SU-DHL-6 (cell line): ENCODE results near the gene IDH3G.

ENCODE experiments used
- CTCF ChIP-seq: fragments of 200-600 bp; sonication (generic); IDR thresholded peaks from one replicate; pipeline ENCODE4 v1.5.1; 2017; ENCODE audit warnings: antibody characterized with exemption, mild to moderate bottlenecking, low read length, moderate library complexity; ENCODE audit not compliant: insufficient read depth, poor library complexity, severe bottlenecking
- EZH2phosphoT487 ChIP-seq: fragments of 200-600 bp; sonication (generic), shearing (Covaris generic); conservative IDR thresholded peaks from 2 replicates; pipeline ENCODE4 v1.6.1; 2018; ENCODE audit warnings: mild to moderate bottlenecking, antibody characterized with exemption, low read length, moderate library complexity, mixed read lengths

- no peak for TF ChIP-seq CTCF
- no peak for TF ChIP-seq EZH2phosphoT487
These were observed 31.5 kb downstream of the IDH3G start for GRCh38 chrX:153762626-153763173.
